GM18909 (cell line): Measurements from ENCODE around the gene CLDN19.
"Not testable (repeated sequence)": the region's sequence is repeated elsewhere in the genome, so short reads cannot be mapped to it uniquely, and the experiment has no call there.

Experiments used
- ATAC-seq: cut with Tn5 transposase; IDR thresholded peaks from one replicate; pipeline ENCODE4 v1.9.1; 2021; ENCODE audit warnings: mild to moderate bottlenecking; ENCODE audit not compliant: unreplicated experiment, poor library complexity

Gene CLDN19

GRCh38 chr1:42762269-42762668 is 22.2 kb upstream of the CLDN19 start:
- no peak for ATAC-seq

- ATAC-seq = no peak
Observed at GRCh38 chr1:42761567-42761966, 21.5 kb upstream of the CLDN19 start.

GRCh38 chr1:42759114-42759513 is 19.1 kb upstream of the CLDN19 start:
- no peak for ATAC-seq

- no peak for ATAC-seq
Observed at GRCh38 chr1:42758641-42759040, 18.6 kb upstream of the CLDN19 start.

- no peak for ATAC-seq
Observed at GRCh38 chr1:42757892-42758275, 17.8 kb upstream of the CLDN19 start.

GRCh38 chr1:42756956-42757891 is 17.2 kb upstream of the CLDN19 start:
- ATAC-seq = no peak

- no peak for ATAC-seq
Observed at GRCh38 chr1:42753070-42753469, 13.0 kb upstream of the CLDN19 start.

GRCh38 chr1:42752284-42752683 is 12.2 kb upstream of the CLDN19 start:
- ATAC-seq = no peak

- not testable (repeated sequence) for ATAC-seq
Observed at GRCh38 chr1:42751511-42752070, 11.6 kb upstream of the CLDN19 start.

- ATAC-seq = no peak
Observed at GRCh38 chr1:42750041-42750440, 10.0 kb upstream of the CLDN19 start.

- no peak for ATAC-seq
Observed at GRCh38 chr1:42748461-42749410, 8.7 kb upstream of the CLDN19 start.

- no peak for ATAC-seq
Observed at GRCh38 chr1:42748021-42748420, 8.0 kb upstream of the CLDN19 start.

- ATAC-seq = no peak
Observed at GRCh38 chr1:42747125-42747524, 7.1 kb upstream of the CLDN19 start.

- ATAC-seq = no peak
Observed at GRCh38 chr1:42746436-42747105, 6.5 kb upstream of the CLDN19 start.

- ATAC-seq = no peak
Observed at GRCh38 chr1:42745851-42746250, 5.8 kb upstream of the CLDN19 start.

- ATAC-seq = no peak
Observed at GRCh38 chr1:42744148-42744413, 4.0 kb upstream of the CLDN19 start.

GRCh38 chr1:42743317-42744147 is 3.5 kb upstream of the CLDN19 start:
- ATAC-seq = no peak

GRCh38 chr1:42742617-42743316 is 2.7 kb upstream of the CLDN19 start:
- ATAC-seq = no peak

GRCh38 chr1:42742141-42742540 is 2.1 kb upstream of the CLDN19 start:
- ATAC-seq = no peak
